DMS153 (cell line): ENCODE results near the gene TMX2.
A peak's percentile ranks its signal among the peaks of the same experiment; 100 is the strongest.

Experiments
- DNase-seq: peaks from one replicate; lab custom pipeline; 2025; lab: John Stamatoyannopoulos, UW

The TMX2 gene

DNA sequence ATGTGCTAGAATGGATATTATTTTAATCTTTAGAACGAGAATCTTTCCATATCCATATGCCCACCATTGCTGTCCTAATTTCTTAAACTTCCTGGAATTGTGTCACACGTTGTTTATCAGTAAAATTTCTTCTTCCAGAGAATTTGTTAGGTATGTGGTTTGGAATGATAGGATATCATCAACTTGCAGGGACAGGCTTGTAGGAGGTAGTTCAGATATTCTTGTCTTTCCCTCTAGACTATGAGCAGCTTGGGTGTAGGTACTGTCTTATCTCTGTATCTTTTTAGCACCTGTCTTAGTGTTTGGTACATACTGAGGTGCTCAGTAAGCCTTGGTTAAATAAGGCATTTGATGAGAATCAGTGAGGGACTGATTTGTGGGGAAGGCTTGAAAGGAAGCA lies 52.6 kb downstream of the TMX2 start:
- DNase-seq, result no peak

DNA sequence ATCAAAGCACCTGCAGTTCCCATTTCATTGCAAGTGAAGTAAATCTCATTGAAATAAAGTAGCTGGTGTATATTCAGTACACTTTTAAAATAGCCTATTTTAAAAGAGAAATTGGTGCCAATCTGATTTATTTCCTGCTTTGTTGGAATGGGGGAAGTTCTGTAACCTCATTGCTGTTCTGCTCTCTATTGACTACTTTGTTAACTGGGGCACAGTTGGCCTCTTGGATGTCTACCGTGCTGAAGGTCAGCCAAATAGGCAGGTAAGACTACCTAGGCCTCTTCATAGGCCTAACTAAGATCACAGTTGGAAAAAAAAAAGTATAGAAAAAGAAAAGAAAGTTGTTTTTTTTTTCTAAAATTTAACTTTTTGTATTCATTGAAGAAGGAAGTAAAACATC lies 58.4 kb downstream of the TMX2 start:
- no peak for DNase-seq

DNA sequence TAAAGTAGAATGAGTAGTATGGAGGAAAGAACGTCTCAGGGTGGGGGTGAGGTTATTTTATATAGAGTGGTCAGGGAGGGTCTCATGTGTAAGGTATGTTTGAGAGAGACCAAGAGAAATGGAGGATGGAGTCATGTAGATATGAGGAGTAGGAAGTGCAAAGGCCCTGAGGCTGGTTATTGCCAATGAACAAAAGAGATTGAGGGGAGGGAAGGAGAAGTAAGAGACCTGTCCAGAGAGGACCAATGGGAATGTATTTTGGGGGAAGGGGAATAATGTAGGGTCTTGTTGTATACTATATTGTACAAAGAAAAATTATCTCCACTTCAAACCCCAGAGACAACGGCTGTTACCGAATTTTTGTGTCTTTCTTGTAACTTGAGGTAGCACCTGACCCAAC lies 59.0 kb downstream of the TMX2 start:
- no peak for DNase-seq

DNA sequence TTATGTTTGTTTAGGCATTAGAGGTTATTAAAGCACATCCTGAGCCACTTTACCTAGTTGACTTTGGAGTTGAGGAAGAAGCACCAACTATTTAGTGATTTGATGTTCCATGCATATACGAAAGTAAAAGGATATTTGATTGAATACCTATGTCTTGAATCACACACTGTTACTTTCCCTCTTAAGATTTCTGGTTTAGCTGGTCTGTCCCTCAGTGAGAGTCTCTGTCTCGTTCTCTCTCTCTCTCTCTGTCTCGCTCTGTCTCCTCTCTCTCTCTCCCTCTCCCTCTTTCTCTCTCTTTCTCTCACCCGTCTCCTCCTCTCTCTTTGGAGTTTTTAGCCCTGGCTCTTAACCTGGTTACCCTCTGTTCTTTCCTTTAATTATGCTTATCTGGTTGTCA lies 60.2 kb downstream of the TMX2 start:
- DNase-seq, result no peak

DNA sequence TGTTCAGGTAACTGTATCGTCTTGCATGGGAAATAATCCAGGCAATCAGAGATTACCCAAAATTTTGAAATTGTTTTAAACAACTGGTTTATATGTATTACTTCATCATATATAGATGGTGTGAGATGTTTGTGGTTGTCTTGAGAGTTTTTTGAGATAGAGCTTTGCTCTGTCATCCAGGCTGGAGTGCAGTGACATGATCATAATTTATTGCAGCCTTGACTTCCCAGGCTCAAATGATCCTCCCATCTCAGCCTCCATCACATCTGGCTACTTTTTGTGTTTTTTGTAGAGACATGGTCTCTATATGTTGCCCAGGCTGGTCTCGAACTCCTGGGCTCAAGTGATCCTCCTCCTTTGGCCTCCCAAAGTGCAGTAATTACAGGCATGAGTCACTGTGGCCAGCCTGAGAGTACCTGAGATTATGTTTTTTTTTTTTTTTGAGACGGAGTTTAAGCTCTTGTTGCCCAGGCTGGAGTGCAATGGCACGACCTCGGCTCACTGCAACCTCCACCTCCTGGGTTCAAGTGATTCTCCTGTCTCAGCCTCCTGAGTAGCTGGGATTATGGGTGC lies 60.7 kb downstream of the TMX2 start:
- no peak for DNase-seq

DNA sequence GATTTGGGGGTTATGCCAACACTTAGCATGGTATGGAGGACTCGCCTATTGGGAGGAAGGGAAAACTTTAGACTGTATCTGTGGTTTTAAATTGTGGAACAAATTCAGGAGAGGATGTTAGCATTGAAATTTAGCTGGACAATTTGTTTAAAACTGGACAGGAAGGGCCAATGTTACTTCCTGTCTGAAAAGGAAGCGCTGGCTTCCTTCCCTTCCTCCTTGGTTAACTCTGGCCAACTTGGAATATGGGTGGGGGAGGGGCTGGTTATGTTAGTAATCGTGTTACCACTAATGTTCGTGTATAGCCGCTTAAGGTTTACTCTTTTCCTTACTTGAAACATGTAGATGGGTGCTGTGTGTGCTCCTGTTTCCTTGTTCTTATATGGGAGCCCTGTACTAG lies 63.1 kb downstream of the TMX2 start:
- DNase-seq, result no peak

DNA sequence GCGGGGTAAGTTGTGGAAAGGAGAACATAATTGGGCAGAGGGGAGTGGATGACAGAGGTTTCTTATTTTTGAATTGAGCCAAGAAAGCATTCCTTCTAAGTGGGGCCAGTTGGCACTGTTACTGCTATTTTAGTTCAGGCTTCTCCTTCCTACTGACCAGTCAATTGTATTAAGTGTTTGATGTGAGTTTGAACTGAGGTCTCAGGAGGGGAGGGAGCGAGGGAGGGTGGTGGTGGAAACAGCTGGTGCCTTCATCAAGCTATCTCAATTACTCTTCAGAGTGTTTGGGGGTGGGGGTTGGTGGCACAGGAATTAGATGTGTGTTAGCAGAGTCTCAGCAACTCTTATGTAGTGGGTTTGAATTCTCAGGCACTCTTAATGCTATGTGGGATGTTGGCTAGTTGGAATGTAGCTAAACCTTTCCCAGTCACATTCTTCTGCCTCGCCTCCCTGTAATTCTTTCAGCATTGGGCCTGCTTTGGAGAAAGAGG lies 63.7 kb downstream of the TMX2 start:
- no peak for DNase-seq

DNA sequence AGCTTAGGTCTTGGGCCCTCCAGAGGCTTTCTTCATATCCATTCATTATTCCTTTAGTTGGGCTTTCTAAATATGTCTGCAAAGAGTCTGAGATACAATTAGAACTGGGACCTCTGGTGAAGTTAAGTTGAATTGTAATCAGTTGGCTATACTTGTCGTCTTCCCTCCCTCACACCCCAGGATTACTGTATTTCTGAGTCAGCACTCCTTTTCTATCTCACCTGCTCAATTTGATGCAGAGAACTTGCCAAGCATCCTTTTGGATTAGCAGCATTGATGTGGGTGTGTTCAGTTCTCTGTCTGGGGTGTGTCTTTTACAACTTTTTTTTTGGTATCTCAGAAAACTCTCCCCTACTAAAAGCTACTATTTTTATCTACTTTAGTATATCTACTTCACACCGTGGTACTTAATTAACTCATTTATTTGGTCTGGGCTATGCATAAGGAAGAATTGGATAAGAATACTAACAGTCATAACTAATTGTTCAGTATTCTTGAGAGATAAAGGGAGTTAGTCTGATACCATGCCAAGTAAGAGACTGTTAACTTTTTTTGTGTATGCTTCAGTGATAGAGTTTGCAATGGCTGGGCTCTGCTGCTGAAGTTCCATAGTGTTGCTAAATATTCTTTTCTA lies 64.3 kb downstream of the TMX2 start:
- DNase-seq, result no peak

DNA sequence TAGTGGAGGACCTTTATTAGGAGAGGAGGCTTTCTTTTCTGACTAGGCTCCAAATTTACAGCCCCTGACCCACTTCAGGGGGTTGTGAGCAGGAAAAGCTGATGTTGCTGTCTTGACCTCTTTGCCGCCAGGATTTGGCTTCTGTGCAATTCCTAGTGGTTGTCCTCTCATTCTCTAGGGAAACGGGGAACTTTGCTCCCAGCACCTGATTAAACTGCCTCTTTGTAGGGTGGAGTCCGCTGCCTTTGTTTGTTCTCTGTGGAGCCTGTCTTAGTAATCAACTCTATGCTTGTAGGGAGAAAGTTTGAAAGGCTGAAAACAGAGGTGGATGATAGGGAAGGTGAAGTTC lies 65.5 kb downstream of the TMX2 start:
- no peak for DNase-seq

DNA sequence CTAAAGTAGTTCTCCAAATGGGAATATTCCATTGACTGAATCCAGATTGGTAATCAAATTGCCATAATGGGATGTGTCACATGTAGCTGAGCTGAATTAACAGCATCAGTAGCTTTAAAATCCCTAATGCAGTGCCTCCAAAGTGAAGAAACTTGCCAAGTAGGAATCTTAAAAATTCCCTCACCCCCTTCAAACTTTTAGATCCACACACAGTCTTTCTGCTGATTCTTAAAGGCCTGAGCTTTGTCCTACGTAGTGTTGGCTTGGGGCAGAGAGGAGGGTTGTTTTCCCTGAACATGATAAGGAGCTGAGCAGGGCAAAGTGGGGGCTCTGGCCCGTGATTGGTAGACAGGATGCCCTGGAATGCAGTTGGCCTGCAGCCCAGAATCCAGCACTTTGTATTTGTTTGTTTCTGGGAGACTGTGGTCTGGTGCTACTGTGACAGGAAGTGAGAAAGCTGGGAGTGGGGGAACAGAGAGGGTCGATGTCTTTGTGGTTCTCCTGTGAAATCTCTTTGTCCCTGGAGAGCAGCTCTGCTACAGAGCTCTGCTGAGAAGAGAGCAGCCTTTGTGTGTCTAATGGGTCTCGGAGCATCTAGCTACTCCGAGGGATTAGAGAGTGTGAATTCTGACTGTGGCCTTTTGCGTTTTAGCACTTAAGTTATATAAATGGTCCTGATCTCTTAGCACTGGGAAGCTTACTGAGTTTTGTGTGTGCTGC lies 66.1 kb downstream of the TMX2 start:
- DNase-seq, result peak; percentile 65

DNA sequence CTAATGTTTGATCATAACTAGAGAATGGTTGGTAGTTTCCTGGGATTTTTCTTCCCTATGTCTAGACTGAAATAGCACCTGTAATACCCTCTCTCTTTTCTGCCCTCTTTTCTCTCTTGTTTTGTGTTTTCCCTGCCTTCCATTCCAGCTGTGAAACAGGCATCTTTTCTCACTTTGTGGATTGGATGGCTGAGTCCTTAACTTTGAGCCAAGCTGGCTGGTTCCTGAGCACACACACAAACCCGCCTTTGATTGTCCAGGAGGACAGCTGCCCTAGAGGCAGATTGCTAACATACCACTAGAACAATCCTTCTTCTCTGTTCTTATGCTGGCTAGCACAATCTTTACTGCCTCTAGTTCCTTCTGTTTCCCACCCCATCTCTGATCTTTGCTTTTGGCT lies 66.9 kb downstream of the TMX2 start:
- no peak for DNase-seq

DNA sequence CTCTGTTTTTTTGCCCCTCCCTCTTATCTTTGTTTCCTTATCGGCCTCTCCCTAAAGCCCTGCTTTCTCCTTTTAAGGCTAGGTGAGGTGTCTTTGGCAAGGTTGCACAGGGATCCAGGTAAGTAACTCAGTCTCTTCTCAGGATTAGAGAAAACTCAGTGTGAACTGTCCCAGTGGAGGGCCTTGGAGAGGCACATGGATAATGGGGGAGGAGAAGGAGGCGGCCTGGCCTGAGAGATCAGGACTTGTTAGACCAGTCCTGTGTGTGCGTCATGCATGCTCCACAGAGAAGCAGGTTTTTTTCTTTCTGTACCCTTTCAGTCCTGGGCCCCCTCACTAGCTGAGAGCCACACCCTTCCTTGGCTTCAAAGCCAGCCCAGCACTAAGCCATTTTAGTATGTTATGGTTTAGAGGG lies 69.1 kb downstream of the TMX2 start:
- DNase-seq, result no peak

DNA sequence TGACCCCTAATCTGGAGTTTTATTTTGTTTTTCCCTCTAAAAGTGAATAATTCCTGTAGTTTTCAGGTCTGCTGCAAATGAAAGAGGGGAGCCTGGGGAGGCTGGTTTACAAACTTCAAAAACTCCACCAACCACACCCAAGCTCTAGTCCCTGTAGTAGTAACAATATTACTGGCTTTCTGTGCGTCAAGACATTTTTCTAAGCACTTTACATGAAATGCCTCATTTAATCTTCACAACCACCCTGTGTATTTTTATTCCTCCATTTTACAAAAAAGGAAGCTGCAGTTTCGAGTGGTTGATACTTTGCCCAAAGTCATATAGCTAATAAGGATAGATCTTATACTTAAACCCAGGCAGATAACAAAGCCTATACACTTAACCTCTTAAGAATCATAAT lies 72.7 kb downstream of the TMX2 start:
- DNase-seq, result no peak

DNA sequence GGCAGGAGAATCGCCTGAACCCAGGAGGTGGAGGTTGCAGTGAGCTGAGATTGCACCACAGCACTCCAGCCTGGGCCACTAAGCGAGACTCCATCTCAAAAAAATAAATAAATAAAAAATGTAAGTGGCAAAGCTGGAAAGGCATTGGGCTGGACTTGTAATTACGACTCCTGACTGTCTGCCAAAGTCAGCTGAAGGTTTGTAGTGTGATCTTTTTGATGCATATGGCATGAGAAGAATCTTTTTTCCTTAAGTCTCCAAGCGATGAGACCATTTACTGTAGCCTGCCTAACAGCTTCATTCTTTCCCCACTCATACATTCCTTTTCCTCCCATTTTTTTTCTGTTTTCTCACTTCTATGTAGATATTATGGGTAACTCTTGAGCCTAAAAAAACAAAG lies 74.0 kb downstream of the TMX2 start:
- no peak for DNase-seq

DNA sequence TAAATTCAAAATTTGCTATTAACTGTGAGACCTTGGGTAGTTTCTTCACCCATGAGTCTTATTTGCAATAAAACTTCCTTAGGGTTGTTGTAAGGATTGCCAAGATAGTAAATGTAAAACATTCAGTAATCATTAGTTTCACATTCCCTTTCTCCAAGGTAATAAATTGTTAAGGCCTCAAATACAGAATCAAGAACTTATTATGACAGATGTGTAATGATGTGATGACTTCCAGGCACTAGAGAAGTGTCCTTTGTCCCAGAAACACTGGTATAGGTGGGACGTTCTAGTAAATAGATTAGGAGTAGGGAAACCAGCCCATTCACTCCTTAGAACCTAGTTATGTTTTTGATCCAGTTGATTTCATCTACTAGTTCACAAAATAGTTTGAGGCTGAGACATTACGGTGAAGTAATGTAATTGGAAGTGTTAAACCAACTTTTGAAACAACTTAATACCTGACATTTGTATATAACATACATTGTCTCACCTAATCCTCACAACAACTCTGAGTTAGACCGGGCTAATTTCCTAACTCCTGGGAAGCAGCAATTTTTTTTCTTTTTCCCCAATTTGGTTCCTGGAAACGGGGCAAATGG lies 74.7 kb downstream of the TMX2 start:
- DNase-seq, result no peak

DNA sequence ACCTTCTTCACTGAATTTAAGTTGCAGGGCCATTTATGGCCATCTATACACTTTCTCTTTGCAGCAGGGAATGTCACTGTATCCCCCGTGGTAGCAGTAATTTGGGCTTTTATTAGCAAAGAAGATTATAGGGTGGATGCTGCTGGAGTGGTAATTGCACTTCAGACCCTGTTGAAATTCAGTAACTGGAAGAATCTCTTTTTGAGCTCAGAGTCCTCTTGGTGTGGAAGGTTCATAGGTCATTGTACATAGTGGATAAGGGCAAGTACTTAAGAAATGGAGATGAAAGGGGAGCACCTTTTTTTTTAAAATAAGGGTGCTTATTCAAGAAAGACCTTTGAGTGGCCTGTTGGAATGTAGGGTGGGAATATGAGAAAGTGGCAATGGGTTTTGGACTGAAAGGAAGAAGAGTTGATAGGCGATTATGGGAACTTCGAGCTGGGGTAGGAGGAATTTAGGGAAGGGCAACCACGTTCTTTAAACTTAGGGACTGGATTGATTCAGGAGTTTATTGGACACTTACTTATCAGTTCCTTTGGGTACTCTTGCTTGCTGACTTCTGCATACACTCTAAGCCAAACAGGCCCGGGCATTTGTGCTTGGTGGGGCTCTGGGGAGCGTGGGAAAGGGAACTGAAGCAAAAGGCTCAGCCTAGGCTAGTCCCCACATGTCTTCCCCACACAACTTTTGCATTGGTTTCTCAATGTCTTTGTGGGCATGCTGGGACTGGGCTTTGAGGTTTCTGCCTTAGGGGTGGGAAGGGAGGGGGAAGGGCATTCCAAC lies 75.7 kb downstream of the TMX2 start:
- DNase-seq, result no peak

DNA sequence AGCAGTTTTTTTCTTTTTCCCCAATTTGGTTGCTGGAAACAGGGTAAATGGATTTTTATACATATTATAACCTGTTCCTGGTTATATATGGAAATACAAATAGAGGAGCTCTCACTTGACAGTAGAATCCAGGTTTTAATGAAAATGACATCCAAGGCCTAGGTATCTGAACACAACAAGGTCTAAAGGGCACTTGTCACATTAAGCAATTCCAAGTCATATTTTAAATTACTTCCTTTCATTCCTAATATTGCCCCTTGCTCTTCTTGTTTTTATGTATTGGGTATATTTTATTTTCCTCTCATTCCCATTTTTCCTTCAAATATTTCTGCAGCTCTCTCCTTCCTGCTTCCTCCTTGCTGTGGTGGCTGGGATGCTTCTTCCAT lies 76.3 kb downstream of the TMX2 start:
- no peak for DNase-seq
